GM18867 (cell line): ENCODE results near the gene CASP5.

Experiments
- ATAC-seq: cut with Tn5 transposase; IDR thresholded peaks from one replicate; pipeline ENCODE4 v1.9.1; 2021; ENCODE audit warnings: mild to moderate bottlenecking, moderate library complexity; ENCODE audit not compliant: unreplicated experiment

CASP5 gene

DNA sequence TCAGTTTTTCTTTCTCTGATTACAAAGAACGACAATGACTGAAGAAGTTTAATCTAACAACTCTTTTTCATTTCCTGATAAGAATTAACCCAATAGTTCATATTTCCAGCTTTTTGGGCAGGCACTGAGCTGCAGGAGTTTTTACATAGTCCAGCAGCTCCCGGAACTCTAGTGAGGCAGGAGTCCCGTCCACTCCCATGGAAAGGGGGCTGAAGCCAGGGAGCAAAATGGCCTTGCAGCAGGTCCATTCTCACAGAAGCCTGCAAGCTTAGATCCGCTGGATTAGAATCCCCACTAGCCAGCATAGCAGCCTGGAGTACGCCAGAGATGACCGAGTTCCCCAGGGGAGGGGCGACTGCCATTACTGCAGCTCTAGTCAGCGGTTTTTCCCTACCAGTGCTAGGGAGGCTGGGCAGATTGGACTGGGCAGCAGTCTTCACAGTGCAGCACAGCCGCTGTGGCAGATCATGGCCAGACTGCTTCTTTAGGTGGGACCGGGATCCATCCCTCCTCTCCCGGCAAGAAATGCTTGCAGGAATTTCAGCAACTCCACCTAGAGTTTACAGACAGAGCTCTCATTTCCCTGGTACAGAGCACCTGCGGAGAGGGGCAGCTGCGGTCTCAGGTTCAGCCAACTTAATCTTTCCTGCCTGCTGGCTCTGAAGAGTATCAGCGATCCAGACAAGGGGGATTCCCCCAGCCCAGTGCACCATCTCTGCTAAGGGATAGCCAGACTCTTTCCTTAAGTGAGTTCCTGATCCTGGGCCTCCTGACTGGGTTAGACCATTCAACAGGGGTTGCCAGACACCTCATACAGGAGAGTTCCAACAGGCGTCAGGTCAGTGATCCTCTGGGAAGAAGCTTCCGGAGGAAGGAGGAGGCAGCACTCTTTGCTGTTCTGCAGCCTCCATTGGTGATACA is 53.9 kb downstream of the CASP5 start:
- peak; percentile 12 for ATAC-seq

DNA sequence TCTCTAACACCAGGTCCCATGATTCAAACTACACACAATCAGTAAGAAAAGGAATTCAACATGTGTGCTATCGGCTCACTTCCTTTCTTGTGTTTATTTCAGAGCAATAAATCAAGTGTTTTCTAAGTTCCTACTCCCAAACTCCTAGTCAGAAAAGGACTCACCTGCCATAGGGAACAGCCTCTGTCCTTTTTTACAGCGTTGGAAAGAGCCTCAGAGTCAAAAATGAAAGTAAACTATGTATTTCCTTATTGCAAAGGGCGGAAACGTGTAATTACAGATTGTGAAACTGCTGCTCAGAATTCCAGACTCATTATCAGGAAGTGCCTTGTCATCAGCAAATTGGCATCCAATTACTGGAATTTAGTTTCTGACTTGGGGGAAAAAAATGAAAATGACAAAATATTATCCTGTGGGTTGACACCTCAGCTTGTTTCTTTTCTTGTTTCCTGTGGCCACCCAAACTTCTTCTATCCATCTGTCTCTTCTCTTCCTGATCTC is 54.6 kb downstream of the CASP5 start, which contains the start of gene CASP4:
Gene CASP4 (minus strand): TSS at position 220 of the 501 bp plus-strand sequence. CDS start 49 bp downstream, at position 171.
- ATAC-seq = peak; percentile 90

DNA sequence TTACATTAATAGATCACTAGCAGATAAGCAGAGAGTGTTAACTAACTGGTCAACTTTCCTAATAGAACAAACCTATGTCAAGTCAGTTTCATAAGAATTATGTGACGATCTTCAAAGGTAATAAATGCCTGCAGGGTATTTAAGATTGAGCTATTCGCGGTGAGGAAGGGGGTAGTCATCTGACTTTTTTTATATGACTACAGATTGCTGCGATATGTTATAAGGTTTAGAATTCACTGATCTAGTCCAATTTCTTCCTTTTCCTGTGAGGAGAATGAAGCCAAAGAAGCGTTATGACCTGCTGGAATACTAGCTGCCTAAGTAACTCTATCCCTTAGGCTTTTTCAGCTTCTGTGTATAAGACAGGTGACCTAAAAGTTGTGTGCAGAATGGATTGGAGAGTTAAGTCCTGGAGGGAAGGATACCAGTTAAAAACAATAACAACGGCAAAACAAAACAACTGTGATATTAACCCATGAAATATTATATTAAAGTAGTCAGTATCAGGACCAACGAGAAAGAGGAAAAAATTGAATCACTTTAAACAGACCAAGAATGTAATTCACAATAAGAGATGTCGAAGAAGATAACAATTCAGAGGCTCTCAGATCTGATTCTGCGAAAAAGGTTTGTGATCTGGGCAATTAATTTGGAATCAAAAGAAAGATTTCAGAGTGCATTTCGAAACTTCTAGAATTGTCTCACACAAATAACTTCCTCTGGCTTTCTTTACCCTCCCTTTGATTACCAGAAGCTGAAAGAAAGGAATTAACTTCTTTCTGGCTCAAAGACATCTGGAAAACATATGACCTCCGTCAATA is 55.2 kb downstream of the CASP5 start:
- ATAC-seq = peak; percentile 15

DNA sequence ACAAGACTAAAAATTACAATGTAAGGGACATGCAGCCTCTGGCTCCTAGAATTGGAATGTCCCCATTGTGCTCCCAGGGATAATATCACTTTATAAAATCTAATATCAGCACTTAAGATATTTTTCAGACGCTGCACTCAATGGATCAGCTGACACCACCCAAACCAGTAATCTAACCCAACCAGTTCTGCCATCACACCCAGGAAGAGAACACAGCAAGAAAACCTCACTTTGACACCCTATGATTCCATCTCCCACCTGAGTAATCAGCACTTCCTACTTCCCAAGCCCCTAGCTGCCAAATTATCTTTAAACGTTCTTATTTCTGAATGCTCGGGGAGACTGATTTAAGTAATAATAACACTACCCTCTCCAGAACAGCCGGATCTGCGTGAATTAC is 57.2 kb downstream of the CASP5 start:
- ATAC-seq = no peak

DNA sequence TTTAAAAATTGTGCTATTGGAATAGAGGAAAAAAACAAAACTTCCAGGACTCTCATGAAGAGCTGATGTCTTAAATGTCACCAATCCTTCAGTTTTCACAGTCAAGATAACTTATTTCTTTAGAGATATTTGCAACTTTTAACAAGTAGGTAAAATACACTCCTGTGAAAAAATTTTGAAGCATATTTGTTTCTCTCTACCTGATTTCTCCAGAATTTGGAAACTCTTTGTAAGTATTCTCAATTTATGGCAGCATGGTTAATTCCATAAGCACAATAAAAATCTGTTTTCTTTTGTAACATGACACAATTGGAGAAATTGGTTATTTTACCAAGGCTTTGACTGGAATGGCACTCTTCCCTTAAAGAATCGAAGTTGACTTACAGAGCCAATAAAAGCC is 58.7 kb downstream of the CASP5 start:
- no peak for ATAC-seq

DNA sequence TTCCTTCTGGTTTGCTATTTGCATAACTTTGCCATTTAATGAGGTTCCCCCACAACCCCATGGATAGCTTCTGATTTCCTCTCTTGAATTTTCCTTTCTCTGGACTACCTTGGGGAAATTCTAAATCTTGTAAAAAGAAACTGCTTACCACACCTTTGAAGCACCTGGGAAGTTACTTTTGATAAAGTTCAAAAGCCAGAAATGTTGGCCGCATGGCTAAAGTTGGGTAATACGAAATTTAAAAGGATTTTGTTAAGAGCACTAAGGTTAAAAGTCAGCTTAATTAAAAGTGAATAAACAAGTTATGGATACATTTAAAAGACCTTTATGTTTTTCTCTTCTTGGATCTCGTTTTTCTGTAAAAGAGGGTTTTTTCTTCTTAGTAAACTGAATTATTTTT is 60.1 kb downstream of the CASP5 start:
- ATAC-seq = no peak

DNA sequence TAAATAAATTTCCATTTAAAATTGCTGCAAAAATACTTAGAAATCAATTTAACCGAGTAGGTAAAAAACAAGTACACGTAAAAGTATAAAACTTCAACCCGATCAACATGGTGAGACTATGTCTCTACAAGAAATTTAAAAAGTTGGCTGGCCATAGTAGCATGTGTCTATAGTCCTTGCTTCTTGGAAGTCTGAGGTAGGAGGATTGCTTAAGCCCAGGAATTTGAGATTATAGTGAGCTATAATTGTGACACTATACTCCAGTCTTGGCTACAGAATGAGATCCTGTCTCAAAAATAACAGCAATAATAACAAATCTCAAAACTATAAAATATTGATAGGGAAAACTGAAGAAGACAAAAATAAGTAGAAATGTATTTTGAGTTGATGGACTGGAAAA is 65.7 kb downstream of the CASP5 start:
- ATAC-seq = no peak

DNA sequence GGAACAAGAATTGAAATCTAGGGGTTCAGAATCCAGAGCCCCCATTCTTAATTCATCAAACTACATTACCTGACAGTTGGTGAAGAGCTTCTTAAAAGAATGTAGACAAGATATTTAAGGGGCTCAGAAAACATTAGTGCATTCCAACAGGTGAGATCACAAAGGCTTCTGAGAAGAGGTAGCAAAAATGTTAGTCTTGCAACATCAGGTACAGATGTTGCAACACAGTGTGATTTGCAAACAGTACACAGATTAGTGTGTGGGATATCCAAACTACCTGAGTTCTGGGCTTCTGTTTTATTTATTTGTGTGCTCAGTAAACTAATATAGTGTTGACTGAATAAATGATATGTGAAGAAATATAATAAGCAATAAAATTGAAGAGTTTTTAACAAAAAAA is 66.4 kb downstream of the CASP5 start:
- no peak for ATAC-seq

DNA sequence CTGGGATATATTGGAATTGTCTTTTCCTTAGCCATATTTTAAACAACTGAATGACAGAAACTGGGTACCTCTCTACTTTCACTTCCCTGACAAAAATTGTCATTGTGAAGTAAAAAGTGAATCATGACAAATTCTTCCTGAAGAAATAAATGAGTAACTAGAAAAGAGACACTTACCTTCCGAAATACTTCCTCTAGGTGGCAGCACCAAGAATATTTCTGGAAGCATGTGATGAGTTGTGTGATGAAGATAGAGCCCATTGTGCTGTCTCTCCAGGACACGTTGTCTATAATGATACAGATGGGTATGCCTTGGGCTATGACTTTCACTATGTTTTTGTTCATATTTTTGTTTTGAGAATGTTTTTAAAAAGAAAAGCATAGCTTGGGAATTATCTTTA is 76.1 kb downstream of the CASP5 start:
- ATAC-seq = peak; percentile 96
